ENCODE results near the gene NPC1L1. TPM values are rescaled to one million over a fixed set of nuclear protein-coding genes. Genes with fewer than 3 reads are reported as not detected.

Gene NPC1L1
- total RNA-seq, 4 donors from 2014 or later: 0.08 to 0.19 TPM; not detected in 2

DNA sequence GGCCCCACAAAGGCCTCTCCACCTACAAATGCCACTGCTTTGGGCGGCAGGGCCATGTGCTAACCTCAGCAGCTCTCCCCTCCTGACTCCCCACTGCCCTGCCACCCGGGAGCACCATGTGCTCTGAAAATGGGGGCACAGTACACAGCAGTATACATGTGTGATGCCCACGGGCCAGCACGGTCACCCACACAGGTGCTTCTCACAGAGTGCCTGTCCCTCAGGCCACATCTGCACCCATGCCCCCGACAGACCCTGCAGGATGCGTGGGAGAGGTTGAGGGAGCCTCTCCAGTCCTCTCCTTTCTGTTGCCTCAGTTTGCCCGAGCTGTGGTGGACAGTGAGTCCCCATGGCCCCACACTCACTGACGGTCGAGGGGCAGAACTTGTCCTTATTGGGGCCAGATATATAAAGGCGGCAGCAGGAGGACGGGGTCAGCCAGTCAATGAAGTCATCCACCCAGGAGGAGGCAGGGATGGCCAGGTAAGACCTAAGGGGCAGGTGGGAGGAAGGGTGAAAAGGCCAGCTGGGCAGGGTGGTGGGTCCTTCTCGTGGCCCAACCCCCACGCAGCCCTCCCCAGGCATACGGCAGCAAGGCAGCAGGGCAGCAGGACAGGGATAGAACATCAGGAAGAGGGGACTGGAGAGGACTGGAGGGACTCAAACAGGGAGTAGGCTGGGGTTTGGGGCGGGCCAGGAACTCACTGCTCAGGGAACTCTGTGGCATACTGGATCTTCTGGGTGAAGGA lies 19.6 kb downstream of the NPC1L1 start:
- peaks cover 0 to 18% (median under 1%) of the 10 kb centered on the region in 3 donors for H3K9me3 ChIP-seq
- 70 to 84% methylated on average over 7 to 9 of the region's 15 CpGs for WGBS, 2 donors
- intact Hi-C loops (cut with DNase I): no loop called here
- no peak for DNase-seq
- no peaks in the 10 kb centered on the region for H3K4me1 ChIP-seq
- H3K36me3 ChIP-seq: no peaks in the 10 kb centered on the region
- no peak for TF ChIP-seq CTCF (IDR thresholded peaks at IDR 0.05)
- no peak for TF ChIP-seq POLR2A (IDR thresholded peaks at IDR 0.05)
- no peak overlapping the region for H3K4me3 ChIP-seq
- no peak overlapping the region for H3K27ac ChIP-seq
- H3K27me3 ChIP-seq: no peaks in the 10 kb centered on the region

DNA sequence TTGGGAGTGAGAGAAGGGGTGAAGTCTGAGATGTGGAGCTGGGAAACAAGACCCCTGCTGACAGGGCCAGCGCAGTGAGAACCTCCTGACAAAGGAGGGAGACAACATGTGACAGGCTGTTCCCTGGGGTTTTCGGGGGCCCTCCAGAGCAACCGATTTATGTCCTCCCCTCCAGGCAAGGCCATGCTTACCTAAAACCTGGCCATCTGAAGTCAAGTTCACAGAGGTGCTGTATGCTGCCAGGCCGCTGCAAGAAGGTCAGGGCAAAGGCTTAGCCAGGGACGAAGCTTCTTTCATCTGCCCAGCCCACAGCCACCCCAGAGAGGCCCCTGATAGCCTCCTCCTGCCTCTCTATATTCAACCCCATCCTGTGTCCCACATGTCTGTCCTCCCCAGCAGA lies 20.6 kb downstream of the NPC1L1 start:
- H3K27ac ChIP-seq: no peak overlapping the region
- H3K4me1 ChIP-seq: peaks cover 0 to 7% (median 0%) of the 10 kb centered on the region in 3 donors
- DNase-seq: no peak
- no peak overlapping the region for H3K4me3 ChIP-seq
- no peak for TF ChIP-seq POLR2A (IDR thresholded peaks at IDR 0.05)
- TF ChIP-seq CTCF (IDR thresholded peaks at IDR 0.05): no peak
- 79 to 92% methylated on average over 2 to 3 of the region's 5 CpGs for WGBS, 2 donors
- H3K27me3 ChIP-seq: no peaks in the 10 kb centered on the region
- H3K9me3 ChIP-seq: peaks cover 0 to 9% (median 0%) of the 10 kb centered on the region in 3 donors
- H3K36me3 ChIP-seq: no peaks in the 10 kb centered on the region
- intact Hi-C loops (cut with DNase I): no loop called here

GRCh38 chr7:44519546-44519945 lies 21.6 kb downstream of the NPC1L1 start:
- 67 to 78% methylated on average over 6 to 7 of the region's 7 CpGs for WGBS, 2 donors
- Histone ChIP-seq H3K4me3 (no peak overlapping the region), H3K9me3 (no peaks in the 10 kb centered on the region), H3K27ac (no peak overlapping the region), H3K27me3 (no peaks in the 10 kb centered on the region), H3K36me3 (no peaks in the 10 kb centered on the region), H3K4me1 (peaks cover 0 to 15% (median 0%) of the 10 kb centered on the region in 3 donors)
- intact Hi-C loops (cut with DNase I): no loop called here
- TF ChIP-seq POLR2A (IDR thresholded peaks at IDR 0.05) (no peak), CTCF (IDR thresholded peaks at IDR 0.05) (no peak)
- DNase-seq: no peak

DNA sequence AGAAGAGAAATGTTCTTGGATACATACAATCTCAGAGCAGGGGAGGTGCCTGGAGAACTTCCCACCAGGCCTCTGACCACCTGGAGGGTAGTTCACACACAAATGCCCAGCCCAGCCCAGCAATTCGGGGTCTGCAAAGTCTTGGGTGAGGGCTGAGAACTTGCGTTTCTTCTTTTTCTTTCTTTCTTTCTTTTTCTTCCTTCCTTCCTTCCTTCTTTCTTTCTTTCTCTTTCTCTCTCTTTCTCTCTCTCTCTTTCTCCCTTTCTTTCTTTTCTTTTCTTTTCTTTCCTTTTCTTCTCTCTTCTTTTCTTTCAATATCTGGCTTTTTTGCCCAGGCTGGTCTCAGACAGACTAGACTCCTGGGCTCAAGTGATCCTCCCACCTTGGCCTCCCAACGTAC lies 22.4 kb downstream of the NPC1L1 start:
- no peak for DNase-seq
- Histone ChIP-seq H3K36me3 (no peaks in the 10 kb centered on the region), H3K27ac (no peak overlapping the region), H3K9me3 (no peaks in the 10 kb centered on the region), H3K4me3 (no peak overlapping the region), H3K27me3 (no peaks in the 10 kb centered on the region), H3K4me1 (peaks cover 0 to 15% (median 0%) of the 10 kb centered on the region in 3 donors)
- intact Hi-C loops (cut with DNase I): no loop called here
- TF ChIP-seq POLR2A (IDR thresholded peaks at IDR 0.05): no peak
- TF ChIP-seq CTCF (IDR thresholded peaks at IDR 0.05): no peak
- WGBS, 2 donors: 70 to 83% methylated on average over 3 of the region's 3 CpGs

DNA sequence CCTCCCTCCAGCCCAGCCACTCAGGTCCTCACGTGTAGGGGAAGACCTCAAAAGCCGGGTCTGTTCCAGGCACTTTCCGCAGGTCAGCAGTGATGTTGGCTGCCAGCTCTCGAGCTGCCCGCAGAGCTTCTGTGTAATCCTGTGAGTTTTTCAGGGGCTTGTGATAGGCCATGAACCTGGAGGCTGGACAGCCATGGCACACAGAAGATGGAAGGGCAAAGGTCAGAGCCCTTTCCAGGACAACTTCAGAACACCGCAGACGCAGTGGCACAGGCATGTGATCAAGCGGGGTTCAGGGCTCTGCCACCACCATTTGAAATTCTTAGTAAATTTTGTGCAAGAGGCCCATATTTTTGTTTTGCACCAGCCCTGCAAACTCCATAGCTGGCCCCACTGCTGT lies 24.0 kb downstream of the NPC1L1 start:
- intact Hi-C loops (cut with DNase I): no loop called here
- peaks cover 0 to 15% (median 0%) of the 10 kb centered on the region in 3 donors for H3K4me1 ChIP-seq
- H3K36me3 ChIP-seq: no peaks in the 10 kb centered on the region
- TF ChIP-seq CTCF (IDR thresholded peaks at IDR 0.05): no peak
- no peak for TF ChIP-seq POLR2A (IDR thresholded peaks at IDR 0.05)
- no peak overlapping the region for H3K27ac ChIP-seq
- H3K9me3 ChIP-seq: no peaks in the 10 kb centered on the region
- H3K4me3 ChIP-seq: no peak overlapping the region
- H3K27me3 ChIP-seq: no peaks in the 10 kb centered on the region
- DNase-seq: no peak
- 90 to 92% methylated on average over 4 to 6 of the region's 8 CpGs for WGBS, 2 donors

Measured in esophagus squamous epithelium (tissue), 5 donors.